Prostate gland (tissue), 2 donors: ENCODE results near the gene MYLK. TPM values are rescaled to one million over a fixed set of nuclear protein-coding genes. Genes with fewer than 3 reads are reported as not detected.

Experiments
- DNase-seq: peaks from one replicate; pipeline ENCODE4 v3.0.0-alpha.2; 2019; ENCODE audit warnings: low spot score
- H3K27ac ChIP-seq, 2 donors: fragments of 200-600 bp; sonication (generic); 2 replicates each; pipeline ENCODE4 v1.5.1; 2017 to 2019
- H3K27me3 ChIP-seq: fragments of 200-600 bp; sonication (generic); replicated peaks from 2 replicates; pipeline ENCODE4 v1.5.1; 2019; ENCODE audit not compliant: insufficient read depth
- H3K36me3 ChIP-seq, 2 donors: fragments of 200-600 bp; sonication (generic); 1 replicate in 1 of 2; 2 replicates in 1 of 2; pipeline versions ENCODE4 v1.5.1 to v1.8.1; 2017 to 2019
- H3K4me1 ChIP-seq: fragments of 200-600 bp; sonication (generic); replicated peaks from 2 replicates; pipeline ENCODE4 v1.5.1; 2019
- H3K4me3 ChIP-seq, 2 donors: fragments of 200-600 bp; sonication (generic); 2 replicates each; pipeline ENCODE4 v1.5.1; 2017 to 2019
- H3K9me3 ChIP-seq: fragments of 200-600 bp; sonication (generic); 2 replicates; pipeline ENCODE4 v1.5.1; 2017
- POLR2A ChIP-seq: fragments of 450-650 bp; IDR thresholded peaks from one replicate; pipeline ENCODE4 v1.6.1; 2016; ENCODE audit warnings: antibody characterized with exemption, mild to moderate bottlenecking
- POLR2AphosphoS5 ChIP-seq: sonication (generic); formaldehyde crosslinking; IDR thresholded peaks from one replicate; pipeline ENCODE4 v1.6.1; 2017; ENCODE audit warnings: antibody characterized with exemption
- WGBS: methylation state at CpG from one replicate; pipeline ENCODE4 v1.1.5; 2018; 5-methylcytosine and 5-hydroxymethylcytosine counted together
- intact Hi-C: fragments of 100-400 bp; cut with DNase I; formaldehyde crosslinking; loops from one replicate; pipeline ENCODE4 v1.14.2; 2022
- total RNA-seq, 2 donors: library from RNA; depleted of rRNA; stranded (reverse); fragments of >200 nt; gene quantifications; one replicate each; pipeline ENCODE4 v1.1.0, GENCODE V29; 2016
- TF ChIP-seq, protein P1 (sequence below), 4 experiments: fragments of 200-600 bp in 2 of 4; fragments of 450-650 bp in 2 of 4; sonication (generic) in 2 of 4; IDR thresholded peaks; 1 replicate in 3 of 4; 2 replicates in 1 of 4; pipeline ENCODE4 v1.5.1; 2016 to 2019; ENCODE audit warnings: antibody characterized with exemption in 4 of 4, mild to moderate bottlenecking in 2 of 4, moderate library complexity in 2 of 4

Gene MYLK
- total RNA-seq, 2 donors from 2014 or later: 345 to 600 TPM

DNA sequence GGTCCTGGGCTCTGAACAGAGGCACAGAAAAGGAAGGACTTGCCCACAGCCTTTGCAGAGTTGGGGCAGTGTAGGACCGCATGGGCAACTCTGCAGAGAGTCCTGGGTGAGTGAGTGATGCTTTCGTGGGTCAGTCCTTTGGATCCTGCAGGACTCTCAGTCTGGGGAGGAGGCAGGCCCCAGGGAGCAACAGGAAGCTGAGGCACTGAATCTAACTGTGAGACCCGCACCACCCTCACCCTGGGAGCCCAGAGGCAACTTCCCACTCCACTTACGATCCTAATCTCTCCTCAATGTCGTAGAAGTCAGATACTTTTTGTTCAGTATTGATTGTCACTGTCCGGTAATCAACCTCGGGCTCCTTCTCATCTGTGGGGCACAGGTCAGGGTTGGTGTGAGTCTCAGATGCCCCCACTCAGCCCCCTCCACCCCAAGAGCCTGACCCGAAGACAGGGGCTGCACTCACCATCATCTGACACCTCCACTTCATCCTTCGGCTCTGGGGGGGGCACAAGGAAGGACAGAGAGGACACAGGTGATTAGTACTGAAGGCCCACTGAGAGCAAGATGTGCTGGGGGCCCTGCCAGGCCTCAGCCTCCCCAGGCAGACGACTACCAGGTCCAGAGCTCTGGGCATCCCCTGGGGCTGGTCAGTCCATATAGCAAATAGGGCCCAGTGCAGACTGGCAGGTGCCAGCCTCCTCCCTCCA, 235.3 kb downstream of the MYLK start:
- WGBS: 81% methylated on average over 10 of the region's 10 CpGs
- Histone ChIP-seq H3K4me1 (no peaks in the 10 kb centered on the region), H3K27me3 (no peaks in the 10 kb centered on the region), H3K36me3 (peaks cover 0 to 5% of the 10 kb centered on the region in 2 donors), H3K9me3 (no peaks in the 10 kb centered on the region), H3K27ac (no peak overlapping the region), H3K4me3 (no peak overlapping the region)
- TF ChIP-seq POLR2A (no peak), POLR2AphosphoS5 (no peak)
- TF ChIP-seq, protein P1, sequence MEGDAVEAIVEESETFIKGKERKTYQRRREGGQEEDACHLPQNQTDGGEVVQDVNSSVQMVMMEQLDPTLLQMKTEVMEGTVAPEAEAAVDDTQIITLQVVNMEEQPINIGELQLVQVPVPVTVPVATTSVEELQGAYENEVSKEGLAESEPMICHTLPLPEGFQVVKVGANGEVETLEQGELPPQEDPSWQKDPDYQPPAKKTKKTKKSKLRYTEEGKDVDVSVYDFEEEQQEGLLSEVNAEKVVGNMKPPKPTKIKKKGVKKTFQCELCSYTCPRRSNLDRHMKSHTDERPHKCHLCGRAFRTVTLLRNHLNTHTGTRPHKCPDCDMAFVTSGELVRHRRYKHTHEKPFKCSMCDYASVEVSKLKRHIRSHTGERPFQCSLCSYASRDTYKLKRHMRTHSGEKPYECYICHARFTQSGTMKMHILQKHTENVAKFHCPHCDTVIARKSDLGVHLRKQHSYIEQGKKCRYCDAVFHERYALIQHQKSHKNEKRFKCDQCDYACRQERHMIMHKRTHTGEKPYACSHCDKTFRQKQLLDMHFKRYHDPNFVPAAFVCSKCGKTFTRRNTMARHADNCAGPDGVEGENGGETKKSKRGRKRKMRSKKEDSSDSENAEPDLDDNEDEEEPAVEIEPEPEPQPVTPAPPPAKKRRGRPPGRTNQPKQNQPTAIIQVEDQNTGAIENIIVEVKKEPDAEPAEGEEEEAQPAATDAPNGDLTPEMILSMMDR (IDR thresholded peaks at IDR 0.05): no peak
- no peak for DNase-seq
- intact Hi-C loops: no loop called here

DNA sequence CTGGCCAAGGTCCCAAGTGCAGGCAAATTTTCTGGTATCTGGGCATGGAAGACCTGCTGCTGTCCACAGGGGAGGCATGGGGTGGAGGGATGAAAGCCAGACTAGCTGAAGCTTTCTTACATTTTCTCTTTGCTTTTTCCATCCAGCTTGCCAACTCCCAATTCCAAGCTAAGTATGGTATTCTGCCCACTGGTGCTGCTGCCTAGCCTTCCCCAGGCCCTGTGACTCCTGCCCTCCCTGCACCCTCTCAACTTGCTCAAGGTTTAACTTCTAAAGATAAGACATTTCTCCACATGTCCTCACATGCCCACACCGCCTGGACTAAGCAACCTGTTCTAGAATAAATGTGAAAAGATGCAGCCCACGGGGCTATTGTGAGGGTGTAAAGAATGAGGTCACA, 239.8 kb downstream of the MYLK start:
- Histone ChIP-seq H3K4me3 (no peak overlapping the region), H3K36me3 (peaks cover 0 to 5% of the 10 kb centered on the region in 2 donors), H3K9me3 (no peaks in the 10 kb centered on the region), H3K27me3 (no peaks in the 10 kb centered on the region), H3K4me1 (no peaks in the 10 kb centered on the region), H3K27ac (no peak overlapping the region)
- no peak for DNase-seq
- TF ChIP-seq, protein P1 (IDR thresholded peaks at IDR 0.05): no peak
- TF ChIP-seq POLR2AphosphoS5 (no peak), POLR2A (no peak)
- 57% methylated on average over 2 of the region's 2 CpGs for WGBS
- intact Hi-C loops: no loop called here

DNA sequence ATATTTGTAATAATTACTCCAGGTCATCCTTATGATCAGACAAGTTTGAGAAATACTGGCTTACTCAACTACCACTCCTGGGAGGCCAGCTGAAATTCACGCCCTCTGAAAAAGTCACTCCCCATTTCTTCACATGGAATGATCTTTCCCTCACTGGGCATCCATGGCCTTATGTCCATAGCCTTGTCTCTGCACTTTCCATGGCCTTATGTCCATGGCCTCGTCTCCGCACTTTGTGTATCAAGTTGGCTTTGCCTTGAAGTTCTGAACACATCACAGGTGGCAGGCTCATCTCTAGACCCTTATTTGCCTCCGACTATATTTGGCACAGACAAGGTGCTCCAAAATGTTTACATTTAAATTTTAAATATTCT, 241.2 kb downstream of the MYLK start:
- intact Hi-C loops: no loop called here
- 79% methylated on average over 4 of the region's 4 CpGs for WGBS
- Histone ChIP-seq H3K36me3 (peaks cover 0 to 8% of the 10 kb centered on the region in 2 donors), H3K9me3 (no peaks in the 10 kb centered on the region), H3K4me3 (no peak overlapping the region), H3K4me1 (no peaks in the 10 kb centered on the region), H3K27ac (peak overlapping the region in 1 of 2 donors; percentile 3), H3K27me3 (no peaks in the 10 kb centered on the region)
- no peak for DNase-seq
- TF ChIP-seq, protein P1 (IDR thresholded peaks at IDR 0.05): no peak
- TF ChIP-seq POLR2AphosphoS5 (no peak), POLR2A (no peak)

DNA sequence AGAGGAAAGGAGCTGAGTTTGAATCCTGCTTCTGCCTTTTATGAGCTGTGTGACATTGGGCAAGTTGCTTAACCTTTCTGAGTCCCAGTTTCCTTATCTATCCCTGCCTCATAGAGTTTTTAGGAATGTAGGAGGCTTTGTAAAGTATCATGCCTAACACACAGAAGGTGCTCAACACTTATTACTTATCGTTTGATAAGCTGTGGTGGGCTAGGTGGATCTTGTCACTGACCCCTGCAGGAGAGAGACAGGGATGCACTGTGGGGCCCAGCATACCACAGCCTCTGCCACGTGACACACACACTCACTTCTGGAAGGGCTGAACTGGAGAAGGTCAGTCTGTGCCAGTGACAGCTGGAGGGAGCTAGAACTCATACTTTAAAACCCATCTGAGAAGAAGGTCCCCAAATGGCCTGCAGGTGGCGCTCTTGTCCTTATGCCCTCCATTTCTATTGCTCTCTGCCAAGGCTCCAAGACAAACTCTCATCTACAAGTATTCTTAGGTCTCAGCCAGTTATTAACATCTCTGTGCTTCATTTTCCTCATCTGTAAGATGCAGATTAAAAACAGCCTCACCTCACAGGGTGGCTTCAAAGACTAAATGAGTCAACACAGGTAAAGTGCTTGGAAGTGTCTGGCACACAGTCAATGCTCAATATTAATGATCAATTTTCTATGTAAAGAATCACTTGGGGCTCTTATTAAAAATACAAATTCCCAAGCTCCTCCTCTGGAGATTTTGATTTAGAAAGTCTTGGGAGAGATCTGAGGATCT, 241.8 kb downstream of the MYLK start:
- no peaks in the 10 kb centered on the region for H3K27me3 ChIP-seq
- intact Hi-C loops: no loop called here
- WGBS: 43% methylated on average over 3 of the region's 3 CpGs
- H3K4me1 ChIP-seq: no peaks in the 10 kb centered on the region
- peaks cover 0 to 8% of the 10 kb centered on the region in 2 donors for H3K36me3 ChIP-seq
- DNase-seq: peak; percentile 39
- H3K27ac ChIP-seq: peak overlapping the region; percentile 53 to 58
- no peak overlapping the region for H3K4me3 ChIP-seq
- TF ChIP-seq, protein P1 (IDR thresholded peaks at IDR 0.05): peak; percentile 46 to 76 (median 67)
- TF ChIP-seq POLR2A: no peak
- peak; percentile 42 for TF ChIP-seq POLR2AphosphoS5
- no peaks in the 10 kb centered on the region for H3K9me3 ChIP-seq
